Prostate gland (tissue), 2 donors: ENCODE data around the gene GNPTAB. TPM values are rescaled to one million over a fixed set of nuclear protein-coding genes. Genes with fewer than 3 reads are reported as not detected.

ENCODE experiments used
- DNase-seq: peaks from one replicate; pipeline ENCODE4 v3.0.0-alpha.2; 2019; ENCODE audit warnings: low spot score
- H3K27ac ChIP-seq, 2 donors: fragments of 200-600 bp; sonication (generic); 2 replicates each; pipeline ENCODE4 v1.5.1; 2017 to 2019
- H3K27me3 ChIP-seq: fragments of 200-600 bp; sonication (generic); replicated peaks from 2 replicates; pipeline ENCODE4 v1.5.1; 2019; ENCODE audit not compliant: insufficient read depth
- H3K36me3 ChIP-seq, 2 donors: fragments of 200-600 bp; sonication (generic); 1 replicate in 1 of 2; 2 replicates in 1 of 2; pipeline versions ENCODE4 v1.5.1 to v1.8.1; 2017 to 2019
- H3K4me1 ChIP-seq: fragments of 200-600 bp; sonication (generic); replicated peaks from 2 replicates; pipeline ENCODE4 v1.5.1; 2019
- H3K4me3 ChIP-seq, 2 donors: fragments of 200-600 bp; sonication (generic); 2 replicates each; pipeline ENCODE4 v1.5.1; 2017 to 2019
- H3K9me3 ChIP-seq: fragments of 200-600 bp; sonication (generic); 2 replicates; pipeline ENCODE4 v1.5.1; 2017
- POLR2A ChIP-seq: fragments of 450-650 bp; IDR thresholded peaks from one replicate; pipeline ENCODE4 v1.6.1; 2016; ENCODE audit warnings: antibody characterized with exemption, mild to moderate bottlenecking
- POLR2AphosphoS5 ChIP-seq: sonication (generic); formaldehyde crosslinking; IDR thresholded peaks from one replicate; pipeline ENCODE4 v1.6.1; 2017; ENCODE audit warnings: antibody characterized with exemption
- WGBS: methylation state at CpG from one replicate; pipeline ENCODE4 v1.1.5; 2018; 5-methylcytosine and 5-hydroxymethylcytosine counted together
- intact Hi-C: fragments of 100-400 bp; cut with DNase I; formaldehyde crosslinking; loops from one replicate; pipeline ENCODE4 v1.14.2; 2022
- total RNA-seq, 2 donors: library from RNA; depleted of rRNA; stranded (reverse); fragments of >200 nt; gene quantifications; one replicate each; pipeline ENCODE4 v1.1.0, GENCODE V29; 2016
- TF ChIP-seq, protein P1 (sequence below), 4 experiments: fragments of 200-600 bp in 2 of 4; fragments of 450-650 bp in 2 of 4; sonication (generic) in 2 of 4; IDR thresholded peaks; 1 replicate in 3 of 4; 2 replicates in 1 of 4; pipeline ENCODE4 v1.5.1; 2016 to 2019; ENCODE audit warnings: antibody characterized with exemption in 4 of 4, mild to moderate bottlenecking in 2 of 4, moderate library complexity in 2 of 4

GNPTAB gene
- total RNA-seq, 2 donors from 2014 or later: 49.9 to 52.7 TPM

DNA sequence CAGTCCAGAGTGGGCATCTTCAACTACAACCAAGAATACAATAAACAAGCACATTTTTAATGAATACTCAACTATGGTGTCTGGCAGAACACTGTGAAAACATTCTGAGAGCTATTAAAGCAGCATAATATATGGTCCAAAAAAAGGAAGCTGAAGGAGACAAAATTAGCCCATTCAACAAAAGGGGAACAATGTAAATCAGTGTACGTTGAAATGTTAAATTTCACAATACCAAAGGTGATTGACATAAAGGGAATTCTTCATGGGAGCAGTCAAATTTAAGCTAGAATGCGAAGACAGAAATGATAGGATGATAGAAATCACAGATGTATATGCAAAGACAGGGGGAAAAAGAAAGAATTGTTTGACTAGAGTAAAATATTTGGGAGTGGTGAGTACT, 50.2 kb downstream of the GNPTAB start:
- Histone ChIP-seq H3K9me3 (no peaks in the 10 kb centered on the region), H3K27ac (no peak overlapping the region), H3K4me3 (no peak overlapping the region), H3K27me3 (no peaks in the 10 kb centered on the region), H3K36me3 (no peaks in the 10 kb centered on the region), H3K4me1 (peaks cover 11% of the 10 kb centered on the region)
- no peak for DNase-seq
- TF ChIP-seq, protein P1, sequence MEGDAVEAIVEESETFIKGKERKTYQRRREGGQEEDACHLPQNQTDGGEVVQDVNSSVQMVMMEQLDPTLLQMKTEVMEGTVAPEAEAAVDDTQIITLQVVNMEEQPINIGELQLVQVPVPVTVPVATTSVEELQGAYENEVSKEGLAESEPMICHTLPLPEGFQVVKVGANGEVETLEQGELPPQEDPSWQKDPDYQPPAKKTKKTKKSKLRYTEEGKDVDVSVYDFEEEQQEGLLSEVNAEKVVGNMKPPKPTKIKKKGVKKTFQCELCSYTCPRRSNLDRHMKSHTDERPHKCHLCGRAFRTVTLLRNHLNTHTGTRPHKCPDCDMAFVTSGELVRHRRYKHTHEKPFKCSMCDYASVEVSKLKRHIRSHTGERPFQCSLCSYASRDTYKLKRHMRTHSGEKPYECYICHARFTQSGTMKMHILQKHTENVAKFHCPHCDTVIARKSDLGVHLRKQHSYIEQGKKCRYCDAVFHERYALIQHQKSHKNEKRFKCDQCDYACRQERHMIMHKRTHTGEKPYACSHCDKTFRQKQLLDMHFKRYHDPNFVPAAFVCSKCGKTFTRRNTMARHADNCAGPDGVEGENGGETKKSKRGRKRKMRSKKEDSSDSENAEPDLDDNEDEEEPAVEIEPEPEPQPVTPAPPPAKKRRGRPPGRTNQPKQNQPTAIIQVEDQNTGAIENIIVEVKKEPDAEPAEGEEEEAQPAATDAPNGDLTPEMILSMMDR (IDR thresholded peaks at IDR 0.05): no peak
- TF ChIP-seq POLR2AphosphoS5: no peak
- no peak for TF ChIP-seq POLR2A
- WGBS: 79% methylated on average over 2 of the region's 2 CpGs
- intact Hi-C loops: loop anchor here (5.0 kb wide), 1 partner anchor 42 kb away; no protein-coding TSS in a partner anchor

DNA sequence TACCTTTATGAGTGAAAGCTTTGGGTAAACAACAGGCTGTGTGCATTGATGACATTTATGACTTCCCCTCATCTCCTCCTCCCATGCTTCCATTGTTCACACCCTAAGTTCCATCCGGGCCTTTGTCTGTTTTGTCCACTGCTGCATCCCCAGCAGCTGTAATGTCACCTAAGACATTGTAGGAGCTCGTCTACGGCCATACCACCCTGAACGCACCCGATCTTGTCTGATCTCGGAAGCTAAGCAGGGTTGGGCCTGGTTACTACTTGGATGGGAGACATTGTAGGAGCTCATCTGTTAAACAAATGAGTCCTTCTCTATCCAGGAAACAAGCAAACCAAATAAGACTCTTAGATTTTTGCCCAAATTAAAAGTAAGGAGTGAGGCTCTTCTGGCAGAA, 51.1 kb downstream of the GNPTAB start:
- H3K27ac ChIP-seq: no peak overlapping the region
- H3K4me3 ChIP-seq: no peak overlapping the region
- H3K9me3 ChIP-seq: no peaks in the 10 kb centered on the region
- WGBS: 86% methylated on average over 6 of the region's 6 CpGs
- intact Hi-C loops: loop anchor here (5.0 kb wide), 1 partner anchor 43 kb away; no protein-coding TSS in a partner anchor
- H3K27me3 ChIP-seq: no peaks in the 10 kb centered on the region
- peaks cover 11% of the 10 kb centered on the region for H3K4me1 ChIP-seq
- no peak for DNase-seq
- no peaks in the 10 kb centered on the region for H3K36me3 ChIP-seq
- TF ChIP-seq, protein P1 (IDR thresholded peaks at IDR 0.05): no peak
- no peak for TF ChIP-seq POLR2AphosphoS5

DNA sequence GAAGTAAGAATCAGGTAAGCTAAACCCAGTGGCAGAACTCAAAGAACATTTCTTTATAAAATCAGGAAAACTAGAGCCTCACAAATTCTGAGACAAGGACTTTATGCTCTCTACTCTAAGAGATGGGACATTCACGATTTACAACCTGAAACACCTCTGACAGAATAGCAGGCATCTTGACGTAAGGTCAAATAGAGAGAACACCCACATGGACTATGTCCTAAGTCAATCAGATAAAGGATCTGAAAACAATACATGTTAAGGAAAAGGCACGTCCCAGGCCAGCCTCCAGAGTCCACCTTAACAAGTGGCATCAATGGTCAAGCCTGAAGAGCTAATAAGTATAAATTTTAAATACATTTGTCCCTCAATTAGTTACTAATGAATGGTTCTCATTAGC, 51.6 kb downstream of the GNPTAB start:
- Histone ChIP-seq H3K4me3 (no peak overlapping the region), H3K27ac (no peak overlapping the region), H3K27me3 (no peaks in the 10 kb centered on the region), H3K36me3 (no peaks in the 10 kb centered on the region), H3K9me3 (no peaks in the 10 kb centered on the region), H3K4me1 (peaks cover 9% of the 10 kb centered on the region)
- WGBS: 59% methylated on average over 3 of the region's 3 CpGs
- TF ChIP-seq POLR2AphosphoS5 (no peak), POLR2A (no peak)
- TF ChIP-seq, protein P1 (IDR thresholded peaks at IDR 0.05): no peak
- intact Hi-C loops: no loop called here
- no peak for DNase-seq

DNA sequence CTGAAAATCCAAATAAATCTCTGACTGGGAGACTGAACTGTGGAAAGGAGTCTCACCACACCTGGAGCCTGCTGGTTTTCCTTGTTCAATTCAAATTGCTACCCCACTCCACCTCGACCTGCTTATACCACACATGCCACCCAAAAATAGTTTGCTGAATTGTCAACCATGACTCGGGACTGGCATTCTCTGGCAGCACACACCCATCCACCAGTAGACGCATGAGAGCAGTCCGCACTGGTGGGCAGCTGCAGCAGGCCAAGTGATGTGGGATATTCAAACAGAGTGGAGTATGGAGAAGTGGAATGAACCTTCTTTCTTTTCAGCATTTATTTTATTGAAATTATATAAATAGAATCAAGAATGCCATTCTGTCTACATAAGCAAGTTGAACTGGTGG, 52.8 kb downstream of the GNPTAB start:
- TF ChIP-seq POLR2AphosphoS5: no peak
- no peak for TF ChIP-seq POLR2A
- TF ChIP-seq, protein P1 (IDR thresholded peaks at IDR 0.05): no peak
- no peak for DNase-seq
- Histone ChIP-seq H3K36me3 (no peaks in the 10 kb centered on the region), H3K4me1 (peaks cover 5% of the 10 kb centered on the region), H3K9me3 (no peaks in the 10 kb centered on the region), H3K4me3 (no peak overlapping the region), H3K27me3 (no peaks in the 10 kb centered on the region), H3K27ac (no peak overlapping the region)
- intact Hi-C loops: no loop called here
- 77% methylated on average over 4 of the region's 4 CpGs for WGBS

DNA sequence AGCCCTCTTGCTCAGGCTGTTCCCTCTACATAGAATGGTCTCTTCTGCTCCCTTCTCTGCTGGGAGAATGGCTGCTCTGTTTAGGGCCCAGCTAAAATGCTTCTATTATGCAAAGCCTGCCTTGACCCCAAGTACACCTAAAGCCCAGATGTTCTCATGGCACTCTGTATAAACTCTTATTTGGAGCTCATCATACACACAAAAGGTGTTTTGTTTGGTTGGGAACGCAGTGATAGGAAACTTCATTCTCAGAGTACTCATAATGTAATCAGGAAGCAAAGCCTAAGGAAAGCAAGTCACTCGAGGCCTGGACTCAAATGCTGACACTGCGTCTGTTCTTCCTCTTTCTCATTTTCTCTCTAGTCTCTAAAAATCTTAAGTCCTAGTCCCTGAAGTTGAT, 53.3 kb downstream of the GNPTAB start:
- Histone ChIP-seq H3K27ac (no peak overlapping the region), H3K27me3 (no peaks in the 10 kb centered on the region), H3K4me3 (no peak overlapping the region), H3K9me3 (no peaks in the 10 kb centered on the region), H3K36me3 (no peaks in the 10 kb centered on the region), H3K4me1 (peaks cover 10% of the 10 kb centered on the region)
- 68% methylated on average over 3 of the region's 3 CpGs for WGBS
- TF ChIP-seq POLR2AphosphoS5: no peak
- TF ChIP-seq, protein P1 (IDR thresholded peaks at IDR 0.05): no peak
- TF ChIP-seq POLR2A: no peak
- intact Hi-C loops: no loop called here
- no peak for DNase-seq
